Lower lobe of right lung (tissue), 2 donors: ENCODE results near the gene B3GAT3. TPM values are rescaled to one million over a fixed set of nuclear protein-coding genes. Genes with fewer than 3 reads are reported as not detected.

Experiments used
- ATAC-seq, 2 donors: fragments of 200-7000 bp; cut with Tn5 transposase; one replicate each; pipeline ENCODE4 v1.9.1; 2020 to 2022; ENCODE audit warnings: mild to moderate bottlenecking in 2 of 2, moderate library complexity in 2 of 2
- DNase-seq: peaks from one replicate; pipeline ENCODE4 v3.0.0-alpha.2; 2020
- H3K27ac ChIP-seq: fragments of 200-600 bp; one replicate; pipeline ENCODE4 v1.8.0; 2022
- H3K27me3 ChIP-seq: fragments of 200-600 bp; one replicate; pipeline ENCODE4 v1.8.0; 2022; ENCODE audit warnings: low read depth
- H3K36me3 ChIP-seq: fragments of 200-600 bp; one replicate; pipeline ENCODE4 v1.8.0; 2022; ENCODE audit warnings: mild to moderate bottlenecking
- H3K4me1 ChIP-seq: fragments of 200-600 bp; one replicate; pipeline ENCODE4 v1.8.0; 2022
- H3K4me3 ChIP-seq: fragments of 200-600 bp; one replicate; pipeline ENCODE4 v1.8.0; 2022; ENCODE audit warnings: mild to moderate bottlenecking
- H3K9me3 ChIP-seq: fragments of 200-600 bp; one replicate; pipeline ENCODE4 v1.8.0; 2022
- CTCF ChIP-seq: fragments of 200-600 bp; IDR thresholded peaks from one replicate; pipeline ENCODE4 v1.8.0; 2022; ENCODE audit warnings: antibody characterized with exemption, mild to moderate bottlenecking
- intact Hi-C: fragments of 100-400 bp; cut with DNase I; formaldehyde crosslinking; loops from one replicate; pipeline ENCODE4 v1.11.0; 2022
- total RNA-seq: library from RNA; stranded (reverse); fragmentation: NEBNext Ultra II Directional; extraction: Animal tissue kit (Norgen Biotek cat#: 25700); gene quantifications from one replicate; pipeline ENCODE4 v1.2.1, GENCODE V29; 2021
- donor health status: DM: no; HTN: yes; CAD: no; lungs with severe emphysema.

Gene B3GAT3
- total RNA-seq, 1 donor from 2014 or later, result 32.6 TPM

- no peak overlapping the region for H3K4me3 ChIP-seq
- no peak for TF ChIP-seq CTCF
- H3K9me3 ChIP-seq, result no peaks in the 10 kb centered on the region
- peaks cover 30% of the 10 kb centered on the region for H3K4me1 ChIP-seq
- DNase-seq (no peak), ATAC-seq (no peak)
- H3K27me3 ChIP-seq, result no peaks in the 10 kb centered on the region
- H3K27ac ChIP-seq, result no peak overlapping the region
- intact Hi-C loops, result no loop called here
- peaks cover 56% of the 10 kb centered on the region for H3K36me3 ChIP-seq
Measured at GRCh38 chr11:62603776-62604299, 17.9 kb downstream of the B3GAT3 start.

GRCh38 chr11:62603072-62603408, 18.7 kb downstream of the B3GAT3 start:
- H3K27me3 ChIP-seq, result no peaks in the 10 kb centered on the region
- intact Hi-C loops, result no loop called here
- DNase-seq (no peak), ATAC-seq (no peak)
- TF ChIP-seq CTCF, result no peak
- peaks cover 56% of the 10 kb centered on the region for H3K36me3 ChIP-seq
- no peaks in the 10 kb centered on the region for H3K9me3 ChIP-seq
- peak overlapping the region; percentile 99 for H3K27ac ChIP-seq
- H3K4me1 ChIP-seq, result peaks cover 36% of the 10 kb centered on the region
- H3K4me3 ChIP-seq, result peak overlapping the region; percentile 99

- H3K4me3 ChIP-seq, result peak overlapping the region; percentile 99
- peaks cover 36% of the 10 kb centered on the region for H3K4me1 ChIP-seq
- ATAC-seq, result peak; percentile 67 to 77
- H3K27ac ChIP-seq, result peak overlapping the region; percentile 99
- peaks cover 57% of the 10 kb centered on the region for H3K36me3 ChIP-seq
- TF ChIP-seq CTCF, result no peak
- H3K27me3 ChIP-seq, result no peaks in the 10 kb centered on the region
- peak; percentile 78 for DNase-seq
- no peaks in the 10 kb centered on the region for H3K9me3 ChIP-seq
- intact Hi-C loops, result no loop called here
Measured at GRCh38 chr11:62602141-62603071, 19.4 kb downstream of the B3GAT3 start.

- DNase-seq, result peak; percentile 98
- Histone ChIP-seq H3K27ac (peak within 1 kb of the TSS; percentile 99), H3K4me3 (peak within 1 kb of the TSS; percentile 99), H3K36me3 (peaks cover 58% of the 10 kb centered on the region), H3K4me1 (peaks cover 36% of the 10 kb centered on the region), H3K27me3 (no peaks in the 10 kb centered on the region), H3K9me3 (no peaks in the 10 kb centered on the region)
- peak; percentile 94 for ATAC-seq
- TF ChIP-seq CTCF, result no peak
- intact Hi-C loops, result no loop called here
Measured at GRCh38 chr11:62601372-62602140, 20.2 kb downstream of the B3GAT3 start, which contains the start of gene MTA2. Gene MTA2, minus strand, starts transcription at chr11:62601865. Its CDS starts 415 bp downstream, at chr11:62601450.

GRCh38 chr11:62601122-62601371, 20.7 kb downstream of the B3GAT3 start:
- peaks cover 36% of the 10 kb centered on the region for H3K4me1 ChIP-seq
- no peaks in the 10 kb centered on the region for H3K27me3 ChIP-seq
- peak overlapping the region; percentile 99 for H3K27ac ChIP-seq
- intact Hi-C loops, result no loop called here
- no peak for DNase-seq
- peaks cover 58% of the 10 kb centered on the region for H3K36me3 ChIP-seq
- no peaks in the 10 kb centered on the region for H3K9me3 ChIP-seq
- peak overlapping the region; percentile 99 for H3K4me3 ChIP-seq
- TF ChIP-seq CTCF, result no peak
- ATAC-seq, result peak; percentile 38 to 61
